ENCODE results near the gene FIGNL1.

FIGNL1 gene

GRCh38 chr7:50470250-50471163, 20.4 kb upstream of the FIGNL1 start:
- no peak for DNase-seq (ENCODE audit: low read depth in 1 of 2, low spot score in 1 of 2)
- Histone ChIP-seq H3K27ac (replicated peaks) (no peak overlapping the region), H3K4me3 (replicated peaks; ENCODE audit: insufficient read depth, low read length) (no peak overlapping the region), H3K27me3 (ENCODE audit: insufficient read depth, poor library complexity, severe bottlenecking) (peaks cover 3% of the 10 kb centered on the region)
- TF ChIP-seq POLR2AphosphoS5 (IDR thresholded peaks at IDR 0.05; ENCODE audit: low read depth) (no peak), GABPA (IDR thresholded peaks at IDR 0.05; ENCODE audit: low read depth) (no peak), SPI1 (IDR thresholded peaks at IDR 0.05; ENCODE audit: borderline replicate concordance, low read depth) (no peak), REST (IDR thresholded peaks at IDR 0.05; ENCODE audit: insufficient replicate concordance, low read depth) (no peak)
- TF ChIP-seq, protein P1, sequence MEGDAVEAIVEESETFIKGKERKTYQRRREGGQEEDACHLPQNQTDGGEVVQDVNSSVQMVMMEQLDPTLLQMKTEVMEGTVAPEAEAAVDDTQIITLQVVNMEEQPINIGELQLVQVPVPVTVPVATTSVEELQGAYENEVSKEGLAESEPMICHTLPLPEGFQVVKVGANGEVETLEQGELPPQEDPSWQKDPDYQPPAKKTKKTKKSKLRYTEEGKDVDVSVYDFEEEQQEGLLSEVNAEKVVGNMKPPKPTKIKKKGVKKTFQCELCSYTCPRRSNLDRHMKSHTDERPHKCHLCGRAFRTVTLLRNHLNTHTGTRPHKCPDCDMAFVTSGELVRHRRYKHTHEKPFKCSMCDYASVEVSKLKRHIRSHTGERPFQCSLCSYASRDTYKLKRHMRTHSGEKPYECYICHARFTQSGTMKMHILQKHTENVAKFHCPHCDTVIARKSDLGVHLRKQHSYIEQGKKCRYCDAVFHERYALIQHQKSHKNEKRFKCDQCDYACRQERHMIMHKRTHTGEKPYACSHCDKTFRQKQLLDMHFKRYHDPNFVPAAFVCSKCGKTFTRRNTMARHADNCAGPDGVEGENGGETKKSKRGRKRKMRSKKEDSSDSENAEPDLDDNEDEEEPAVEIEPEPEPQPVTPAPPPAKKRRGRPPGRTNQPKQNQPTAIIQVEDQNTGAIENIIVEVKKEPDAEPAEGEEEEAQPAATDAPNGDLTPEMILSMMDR (IDR thresholded peaks at IDR 0.05; ENCODE audit: insufficient read depth, low read length) = no peak

DNA sequence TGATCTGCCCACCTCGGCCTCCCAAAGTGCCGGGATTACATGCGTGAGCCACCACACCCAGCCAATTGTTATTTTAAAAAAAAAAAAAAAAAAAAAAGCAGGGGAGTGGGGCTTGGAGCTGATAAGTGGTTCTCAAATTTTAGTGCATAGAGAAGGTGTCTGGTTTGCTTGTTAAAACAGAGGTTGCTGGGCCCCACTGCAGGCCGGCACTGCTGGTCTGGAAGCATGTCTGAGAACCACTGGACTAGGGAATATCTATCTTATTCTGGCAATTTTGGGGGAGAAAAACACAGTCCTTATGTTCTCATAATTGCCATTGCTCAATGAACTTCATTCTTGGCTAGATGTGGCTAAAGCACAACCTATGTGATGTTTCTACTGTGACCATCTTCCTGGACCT, 19.0 kb upstream of the FIGNL1 start:
- no peak for DNase-seq (ENCODE audit: low read depth in 1 of 2, low spot score in 1 of 2)
- H3K4me3 ChIP-seq (replicated peaks; ENCODE audit: insufficient read depth, low read length) = no peak overlapping the region
- H3K27me3 ChIP-seq (ENCODE audit: insufficient read depth, poor library complexity, severe bottlenecking) = peaks cover 3% of the 10 kb centered on the region
- H3K27ac ChIP-seq (replicated peaks) = no peak overlapping the region
- TF ChIP-seq POLR2AphosphoS5 (IDR thresholded peaks at IDR 0.05; ENCODE audit: low read depth) (no peak), GABPA (IDR thresholded peaks at IDR 0.05; ENCODE audit: low read depth) (no peak), REST (IDR thresholded peaks at IDR 0.05; ENCODE audit: insufficient replicate concordance, low read depth) (no peak), SPI1 (IDR thresholded peaks at IDR 0.05; ENCODE audit: borderline replicate concordance, low read depth) (no peak)
- TF ChIP-seq, protein P1 (IDR thresholded peaks at IDR 0.05; ENCODE audit: insufficient read depth, low read length) = no peak

DNA sequence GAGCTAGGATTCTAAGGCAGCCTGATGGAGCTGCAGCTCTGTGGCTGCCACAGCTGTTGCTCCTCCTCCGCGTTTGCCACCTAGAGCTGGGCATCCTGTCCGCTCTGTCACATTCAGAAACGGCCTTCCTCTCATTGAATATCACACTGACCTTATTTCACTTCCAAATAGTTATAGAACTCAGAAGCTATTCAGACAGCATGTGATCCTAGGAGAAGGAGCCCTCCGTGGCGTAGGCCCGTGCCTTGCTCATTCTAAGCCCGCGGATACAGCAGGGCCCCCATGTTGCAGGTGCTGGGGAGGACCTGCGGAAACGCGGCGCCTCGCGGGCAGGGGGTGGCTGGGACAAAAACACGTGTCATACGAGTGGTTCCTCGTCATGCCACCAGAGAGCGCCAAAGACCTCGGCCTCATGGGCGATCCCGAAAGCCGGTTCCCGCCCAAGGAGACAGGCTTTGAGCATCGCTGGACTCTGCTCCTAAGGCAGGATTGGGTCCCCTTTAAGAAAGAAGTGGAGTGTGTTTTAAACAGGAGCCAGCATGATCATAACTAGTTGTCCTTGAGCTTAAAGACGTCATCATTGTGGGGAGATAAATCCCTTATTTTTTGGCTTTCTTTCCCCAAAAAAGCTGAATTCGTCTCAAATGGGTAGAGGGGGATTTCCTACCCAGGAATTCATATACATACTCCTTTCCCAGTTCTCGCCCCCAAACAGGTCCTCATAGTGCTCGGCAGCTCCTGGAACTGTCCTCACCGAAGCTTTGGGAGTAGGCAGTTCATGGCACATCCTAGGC, 17.9 kb upstream of the FIGNL1 start:
- Histone ChIP-seq H3K27me3 (ENCODE audit: insufficient read depth, poor library complexity, severe bottlenecking) (no peaks in the 10 kb centered on the region), H3K27ac (replicated peaks) (no peak overlapping the region), H3K4me3 (replicated peaks; ENCODE audit: insufficient read depth, low read length) (no peak overlapping the region)
- no peak for TF ChIP-seq SPI1 (IDR thresholded peaks at IDR 0.05; ENCODE audit: borderline replicate concordance, low read depth)
- TF ChIP-seq, protein P1 (IDR thresholded peaks at IDR 0.05; ENCODE audit: insufficient read depth, low read length) = peak; percentile 85
- peak; percentile 32 to 75 for DNase-seq (ENCODE audit: low read depth in 1 of 2, low spot score in 1 of 2)

Measured in HL-60 (cell line).